K562 (cell line): Measurements from ENCODE around the gene NOD1. TPM values are rescaled to one million over a fixed set of nuclear protein-coding genes. Genes with fewer than 3 reads are reported as not detected.
A peak's percentile ranks its signal among the peaks of the same experiment; 100 is the strongest.

Experiments
- ATAC-seq: fragments of 200-7000 bp; cut with Tn5 transposase; 3 replicates; pipeline ENCODE4 v1.9.1; 2020; ENCODE audit warnings: moderate library complexity
- BruUV-seq: library from RNA; stranded (reverse); fragments of 400-500 nt; replicated peaks from 2 replicates; lab custom pipeline; 2021; lab: Mats Ljungman, UMichigan
- CTCF ChIA-PET: fragments of 300-600 bp; formaldehyde crosslinking; extraction: SDS; loops from one replicate; lab custom pipeline; 2021; ENCODE audit warnings: low intra/inter-chr PET ratio; lab: Yijun Ruan, JAX
- POLR2A ChIA-PET: fragments of 300-600, 350-650 bp; sonication (Branson Sonifier 250); formaldehyde crosslinking; extraction: SDS; loops from one replicate; lab custom pipeline; 2021; ENCODE audit warnings: antibody characterized with exemption, inconsistent platforms; lab: Yijun Ruan, JAX
- DNase-seq, 4 experiments: peaks; one replicate each; pipeline versions ENCODE4 v3.0.0 to v3.0.0-alpha.2; 2011 to 2018; ENCODE audit warnings: low spot score in 3 of 4, mixed read lengths in 3 of 4; ENCODE audit errors: extremely low read depth in 1 of 4
- FAIRE-seq: peaks from 2 replicates; lab custom pipeline; 2011; peaks lifted over from hg19 to GRCh38; lab: Jason Lieb, UNC
- H2AFZ ChIP-seq: 2 replicates; pipeline ENCODE4 v1.6.0; 2011; ENCODE audit warnings: low read depth, low read length, control low read depth, inconsistent platforms
- H3K27ac ChIP-seq: fragments of 200-600 bp; 3 replicates; pipeline ENCODE4 v1.8.0; 2011; ENCODE audit warnings: low read depth, mild to moderate bottlenecking, control low read depth, inconsistent platforms, low read length, moderate library complexity, mixed read lengths; ENCODE audit errors: extremely low read depth
- H3K27me3 ChIP-seq, 2 experiments: fragments of 300-600 bp in 1 of 2; 2 replicates in 1 of 2; 3 replicates in 1 of 2; pipeline versions ENCODE4 v1.6.0 to v1.8.0; 2011; ENCODE audit warnings: inconsistent platforms in 2 of 2, low read length in 2 of 2, mild to moderate bottlenecking in 1 of 2, mixed read lengths in 1 of 2, moderate library complexity in 1 of 2; ENCODE audit not compliant: control insufficient read depth in 2 of 2, insufficient read depth in 2 of 2
- H3K36me3 ChIP-seq: fragments of 300-600 bp; 3 replicates; pipeline ENCODE4 v1.8.0; 2011; ENCODE audit warnings: mild to moderate bottlenecking, low read length, inconsistent platforms; ENCODE audit not compliant: control insufficient read depth, insufficient read depth
- H3K4me1 ChIP-seq, 2 experiments: fragments of 200-600 bp in 1 of 2; replicated peaks in 1 of 2; 2 replicates in 1 of 2; 3 replicates in 1 of 2; pipeline versions ENCODE4 v1.5.1 to v1.8.0; 2011; ENCODE audit warnings: inconsistent platforms in 2 of 2, low read length in 2 of 2, mild to moderate bottlenecking in 1 of 2, mixed read lengths in 1 of 2, moderate library complexity in 1 of 2; ENCODE audit not compliant: control insufficient read depth in 2 of 2, insufficient read depth in 2 of 2
- H3K4me2 ChIP-seq: 2 replicates; pipeline ENCODE4 v1.6.1; 2011; ENCODE audit warnings: low read length, control low read depth, inconsistent platforms, mixed read lengths; ENCODE audit not compliant: insufficient read depth
- H3K4me3 ChIP-seq: fragments of 200-600 bp; sonication (generic), shearing (Covaris generic); 2 replicates; pipeline ENCODE4 v1.5.1; 2016; ENCODE audit warnings: control low read depth, inconsistent platforms
- H3K79me2 ChIP-seq: fragments of 200-600 bp; 3 replicates; pipeline ENCODE4 v1.8.0; 2011; ENCODE audit warnings: low read length, inconsistent platforms; ENCODE audit not compliant: control insufficient read depth, insufficient read depth
- H3K9ac ChIP-seq, 2 experiments: 2 replicates each; pipeline versions ENCODE4 v1.6.0 to v1.6.1; 2011; ENCODE audit warnings: low read depth in 2 of 2, low read length in 2 of 2, control low read depth in 1 of 2, inconsistent platforms in 1 of 2, mild to moderate bottlenecking in 1 of 2, mixed read lengths in 1 of 2; ENCODE audit not compliant: insufficient read depth in 1 of 2
- H3K9me1 ChIP-seq: one replicate; pipeline ENCODE4 v1.6.0; 2011; ENCODE audit warnings: inconsistent platforms, mild to moderate bottlenecking, low read length, moderate library complexity; ENCODE audit not compliant: control insufficient read depth, insufficient read depth
- H3K9me3 ChIP-seq: replicated peaks from 2 replicates; pipeline ENCODE4 v1.5.1; 2011; ENCODE audit warnings: low read depth, low read length, inconsistent platforms; ENCODE audit not compliant: control insufficient read depth, insufficient read depth
- H4K20me1 ChIP-seq: replicated peaks from 2 replicates; pipeline ENCODE4 v1.6.1; 2011; ENCODE audit warnings: low read length, inconsistent platforms, mixed read lengths; ENCODE audit not compliant: control insufficient read depth, insufficient read depth
- FUS ChIP-seq: fragments of 200-400 bp; formaldehyde crosslinking; optimal IDR thresholded peaks from 2 replicates; pipeline ENCODE3; 2017; ENCODE audit warnings: low read depth, low read length
- RAD51 ChIP-seq: fragments of 450-650 bp; IDR thresholded peaks from 2 replicates; pipeline ENCODE4 v1.7.1; 2016; ENCODE audit warnings: low read depth, mild to moderate bottlenecking, borderline replicate concordance
- RBFOX2 ChIP-seq: fragments of 200-400 bp; formaldehyde crosslinking; IDR thresholded peaks from 2 replicates; pipeline ENCODE4 v1.6.1; 2017; ENCODE audit warnings: low read depth, mild to moderate bottlenecking, low read length, moderate library complexity
- SP2 ChIP-seq: IDR thresholded peaks from 2 replicates; pipeline ENCODE4 v1.6.1; 2011; ENCODE audit warnings: mild to moderate bottlenecking, low read depth, low read length, moderate library complexity; ENCODE audit not compliant: poor library complexity, severe bottlenecking; ENCODE audit errors: extremely low read depth
- SRSF9 ChIP-seq: fragments of 200-400 bp; formaldehyde crosslinking; IDR thresholded peaks from 2 replicates; pipeline ENCODE4 v1.6.1; 2017; ENCODE audit warnings: low read depth, low read length, borderline replicate concordance
- ZBTB33 ChIP-seq: sonication (generic); formaldehyde crosslinking; IDR thresholded peaks from 2 replicates; pipeline ENCODE4 v1.8.1; 2023; ENCODE audit warnings: mild to moderate bottlenecking, missing genetic modification reagents
- ZNF316 ChIP-seq: fragments of 450-650 bp; IDR thresholded peaks from 2 replicates; pipeline ENCODE4 v1.6.1; 2016
- WGBS: fragments of 100-300 bp; shearing (Covaris generic); methylation state at CpG from one replicate; pipeline ENCODE4 v1.1.6; 2016; ENCODE audit warnings: low coverage, mixed read lengths; ENCODE audit not compliant: insufficient coverage; ENCODE audit errors: missing lambda C conversion rate; 5-methylcytosine and 5-hydroxymethylcytosine counted together
- in situ Hi-C: fragments of 300-500 bp; cut with MboI; formaldehyde crosslinking; loops from 4 replicates; pipeline ENCODE4 v1.15.0; 2018; ENCODE audit warnings: inconsistent platforms, mixed read lengths
- intact Hi-C: fragments of 100-400 bp; cut with micrococcal nuclease; formaldehyde crosslinking; loops from 2 replicates; pipeline ENCODE4 v1.14.2; 2022
- polyA plus RNA-seq, 8 experiments: library from polyadenylated mRNA; depleted of rRNA in 4 of 8; stranded (reverse) in 5 of 8; unstranded in 3 of 8; fragments of >200 nt; fragmentation: Nextera tagmentation in 2 of 8; fragmentation: Illumina TruSeq in 1 of 8; extraction: Ambion mirVana in 2 of 8; extraction: Trizol in 1 of 8; gene quantifications; 2 replicates each; pipeline versions ENCODE4 v1.2.1 to v1.2.3, GENCODE V29; 2011 to 2014; ENCODE audit warnings: inconsistent platforms in 1 of 8, missing spikeins in 1 of 8
- total RNA-seq, 7 experiments: library from RNA; depleted of rRNA in 6 of 7; stranded (reverse); fragments of >200 nt in 6 of 7; fragmentation: Illumina TruSeq in 2 of 7; extraction: Trizol in 2 of 7; gene quantifications; 2 replicates each; pipeline versions ENCODE4 v1.2.1 to v1.2.3, GENCODE V29; 2011 to 2021; ENCODE audit warnings: low replicate concordance in 1 of 7
- TF ChIP-seq, protein P1 (sequence below): fragments of 200-800 bp; sonication (Bioruptor generic); IDR thresholded peaks from 2 replicates; pipeline ENCODE4 v1.6.1; 2017; ENCODE audit warnings: missing genetic modification characterization, missing compliant biosample characterization
- TF ChIP-seq, protein P2 (sequence below), 2 experiments: fragments of 450-650 bp; conservative IDR thresholded peaks; 2 replicates each; pipeline ENCODE4 v1.6.1; 2017; ENCODE audit warnings: mild to moderate bottlenecking in 2 of 2, moderate library complexity in 2 of 2

The NOD1 gene
- total and polyA plus RNA-seq, 9 of the 15 experiments (the other 6 are each of a cell fraction or from before 2014, with no cell fraction given) = 0.34 to 7.1 (median 4.7) TPM

- 81% methylated on average over 4 of the region's 4 CpGs for WGBS
- Histone ChIP-seq H3K27me3 (no peaks in the 10 kb centered on the region), H3K4me1 (peaks cover 14 to 32% of the 10 kb centered on the region in 2 experiments; a peak in 4 of 5 replicates), H4K20me1 (peaks cover 4% of the 10 kb centered on the region; the same call in 1 of the 2 replicates), H3K36me3 (no peaks in the 10 kb centered on the region), H3K27ac (no peak overlapping the region), H3K9me1 (no peaks in the 10 kb centered on the region), H2AFZ (no peak overlapping the region), H3K4me2 (no peak overlapping the region), H3K4me3 (no peak overlapping the region), H3K9ac (no peak overlapping the region), H3K9me3 (no peaks in the 10 kb centered on the region), H3K79me2 (no peaks in the 10 kb centered on the region)
- ChIA-PET CTCF (interaction anchor here (2.5 kb wide), 1 partner anchor 95 kb away, joined by 9 read pairs; no protein-coding TSS in a partner anchor), POLR2A (interaction anchor here (0.8 kb wide), 1 partner anchor 9 kb away, joined by 3 read pairs; no protein-coding TSS in a partner anchor)
- intact Hi-C loops = loop anchor here (5.0 kb wide), 1 partner anchor 41 kb away; no protein-coding TSS in a partner anchor
- BruUV-seq = no TSS peak
- no peak for TF ChIP-seq FUS
- TF ChIP-seq ZNF316 = peak; percentile 7; the same call in 1 of the 2 replicates
- ATAC-seq = no peak
- in situ Hi-C loops = no loop called here
- no peak for DNase-seq
- no peak for FAIRE-seq
These were observed 9.8 kb downstream of the NOD1 start for GRCh38 chr7:30468791-30469190.

DNA sequence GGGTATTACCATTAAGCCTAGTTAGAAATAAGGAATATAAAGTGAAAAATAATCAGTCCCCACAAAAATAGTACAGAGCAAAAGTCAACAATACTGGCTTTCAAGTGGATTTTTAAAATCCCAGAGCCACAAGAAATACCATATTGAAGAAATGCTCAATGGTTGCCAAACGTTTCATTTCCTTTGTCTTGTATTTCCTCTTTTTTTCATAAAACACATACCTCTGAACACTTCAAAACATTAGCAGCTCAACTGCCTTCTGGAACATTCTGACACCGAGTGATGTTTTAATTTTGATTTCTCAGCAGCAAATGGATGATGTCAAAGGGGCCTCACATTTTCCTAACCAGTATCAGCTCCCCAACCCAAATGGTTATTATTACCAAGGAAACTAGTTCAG is 10.5 kb downstream of the NOD1 start:
- Histone ChIP-seq H3K9me1 (no peaks in the 10 kb centered on the region), H3K79me2 (no peaks in the 10 kb centered on the region), H4K20me1 (peaks cover 4% of the 10 kb centered on the region; the same call in 1 of the 2 replicates), H3K4me3 (no peak overlapping the region), H3K4me2 (no peak overlapping the region), H3K27me3 (no peaks in the 10 kb centered on the region), H3K9ac (no peak overlapping the region), H3K27ac (no peak overlapping the region), H3K4me1 (peaks cover 14 to 31% of the 10 kb centered on the region in 2 experiments; a peak in 4 of 5 replicates), H2AFZ (no peak overlapping the region), H3K9me3 (no peaks in the 10 kb centered on the region), H3K36me3 (no peaks in the 10 kb centered on the region)
- DNase-seq (no peak), ATAC-seq (no peak), FAIRE-seq (no peak)
- ChIA-PET POLR2A (no interaction called here), CTCF (no interaction called here)
- in situ Hi-C loops = no loop called here
- TF ChIP-seq SP2 = no peak
- TF ChIP-seq, protein P1, sequence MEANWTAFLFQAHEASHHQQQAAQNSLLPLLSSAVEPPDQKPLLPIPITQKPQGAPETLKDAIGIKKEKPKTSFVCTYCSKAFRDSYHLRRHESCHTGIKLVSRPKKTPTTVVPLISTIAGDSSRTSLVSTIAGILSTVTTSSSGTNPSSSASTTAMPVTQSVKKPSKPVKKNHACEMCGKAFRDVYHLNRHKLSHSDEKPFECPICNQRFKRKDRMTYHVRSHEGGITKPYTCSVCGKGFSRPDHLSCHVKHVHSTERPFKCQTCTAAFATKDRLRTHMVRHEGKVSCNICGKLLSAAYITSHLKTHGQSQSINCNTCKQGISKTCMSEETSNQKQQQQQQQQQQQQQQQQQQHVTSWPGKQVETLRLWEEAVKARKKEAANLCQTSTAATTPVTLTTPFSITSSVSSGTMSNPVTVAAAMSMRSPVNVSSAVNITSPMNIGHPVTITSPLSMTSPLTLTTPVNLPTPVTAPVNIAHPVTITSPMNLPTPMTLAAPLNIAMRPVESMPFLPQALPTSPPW (CRISPR knock-in tag) = no peak
- TF ChIP-seq RAD51 = no peak
- no peak for TF ChIP-seq SRSF9
- TF ChIP-seq ZBTB33 (CRISPR knock-in tag) = no peak
- TF ChIP-seq, protein P2, sequence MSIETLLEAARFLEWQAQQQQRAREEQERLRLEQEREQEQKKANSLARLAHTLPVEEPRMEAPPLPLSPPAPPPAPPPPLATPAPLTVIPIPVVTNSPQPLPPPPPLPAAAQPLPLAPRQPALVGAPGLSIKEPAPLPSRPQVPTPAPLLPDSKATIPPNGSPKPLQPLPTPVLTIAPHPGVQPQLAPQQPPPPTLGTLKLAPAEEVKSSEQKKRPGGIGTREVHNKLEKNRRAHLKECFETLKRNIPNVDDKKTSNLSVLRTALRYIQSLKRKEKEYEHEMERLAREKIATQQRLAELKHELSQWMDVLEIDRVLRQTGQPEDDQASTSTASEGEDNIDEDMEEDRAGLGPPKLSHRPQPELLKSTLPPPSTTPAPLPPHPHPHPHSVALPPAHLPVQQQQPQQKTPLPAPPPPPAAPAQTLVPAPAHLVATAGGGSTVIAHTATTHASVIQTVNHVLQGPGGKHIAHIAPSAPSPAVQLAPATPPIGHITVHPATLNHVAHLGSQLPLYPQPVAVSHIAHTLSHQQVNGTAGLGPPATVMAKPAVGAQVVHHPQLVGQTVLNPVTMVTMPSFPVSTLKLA (conservative IDR thresholded peaks at IDR 0.05) = no peak
- TF ChIP-seq RBFOX2 = no peak
- 36% methylated on average over 2 of the region's 2 CpGs for WGBS
- intact Hi-C loops = loop anchor here (5.0 kb wide), 1 partner anchor 41 kb away; no protein-coding TSS in a partner anchor
- BruUV-seq = no TSS peak
